Middle frontal gyrus (tissue), 1 donor: ENCODE data around the gene C9orf72.
"Not testable (repeated sequence)": the region's sequence is repeated elsewhere in the genome, so short reads cannot be mapped to it uniquely, and the experiment has no call there.

ENCODE experiments used
- DNase-seq: peaks from one replicate; pipeline ENCODE4 v3.0.0-alpha.2; 2015; ENCODE audit warnings: low spot score; ENCODE audit errors: extremely low spot score

C9orf72 gene, protein sequence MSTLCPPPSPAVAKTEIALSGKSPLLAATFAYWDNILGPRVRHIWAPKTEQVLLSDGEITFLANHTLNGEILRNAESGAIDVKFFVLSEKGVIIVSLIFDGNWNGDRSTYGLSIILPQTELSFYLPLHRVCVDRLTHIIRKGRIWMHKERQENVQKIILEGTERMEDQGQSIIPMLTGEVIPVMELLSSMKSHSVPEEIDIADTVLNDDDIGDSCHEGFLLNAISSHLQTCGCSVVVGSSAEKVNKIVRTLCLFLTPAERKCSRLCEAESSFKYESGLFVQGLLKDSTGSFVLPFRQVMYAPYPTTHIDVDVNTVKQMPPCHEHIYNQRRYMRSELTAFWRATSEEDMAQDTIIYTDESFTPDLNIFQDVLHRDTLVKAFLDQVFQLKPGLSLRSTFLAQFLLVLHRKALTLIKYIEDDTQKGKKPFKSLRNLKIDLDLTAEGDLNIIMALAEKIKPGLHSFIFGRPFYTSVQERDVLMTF

DNA sequence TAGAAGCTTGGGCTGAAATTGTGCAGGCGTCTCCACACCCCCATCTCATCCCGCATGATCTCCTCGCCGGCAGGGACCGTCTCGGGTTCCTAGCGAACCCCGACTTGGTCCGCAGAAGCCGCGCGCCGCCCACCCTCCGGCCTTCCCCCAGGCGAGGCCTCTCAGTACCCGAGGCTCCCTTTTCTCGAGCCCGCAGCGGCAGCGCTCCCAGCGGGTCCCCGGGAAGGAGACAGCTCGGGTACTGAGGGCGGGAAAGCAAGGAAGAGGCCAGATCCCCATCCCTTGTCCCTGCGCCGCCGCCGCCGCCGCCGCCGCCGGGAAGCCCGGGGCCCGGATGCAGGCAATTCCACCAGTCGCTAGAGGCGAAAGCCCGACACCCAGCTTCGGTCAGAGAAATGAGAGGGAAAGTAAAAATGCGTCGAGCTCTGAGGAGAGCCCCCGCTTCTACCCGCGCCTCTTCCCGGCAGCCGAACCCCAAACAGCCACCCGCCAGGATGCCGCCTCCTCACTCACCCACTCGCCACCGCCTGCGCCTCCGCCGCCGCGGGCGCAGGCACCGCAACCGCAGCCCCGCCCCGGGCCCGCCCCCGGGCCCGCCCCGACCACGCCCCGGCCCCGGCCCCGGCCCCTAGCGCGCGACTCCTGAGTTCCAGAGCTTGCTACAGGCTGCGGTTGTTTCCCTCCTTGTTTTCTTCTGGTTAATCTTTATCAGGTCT is at the start of gene C9orf72:
TSS of gene C9orf72 (minus strand) at position 564 of the 716 bp plus-strand sequence. CDS start 6,361 bp downstream, outside the sequence.
- peak; percentile 15 for DNase-seq

DNA sequence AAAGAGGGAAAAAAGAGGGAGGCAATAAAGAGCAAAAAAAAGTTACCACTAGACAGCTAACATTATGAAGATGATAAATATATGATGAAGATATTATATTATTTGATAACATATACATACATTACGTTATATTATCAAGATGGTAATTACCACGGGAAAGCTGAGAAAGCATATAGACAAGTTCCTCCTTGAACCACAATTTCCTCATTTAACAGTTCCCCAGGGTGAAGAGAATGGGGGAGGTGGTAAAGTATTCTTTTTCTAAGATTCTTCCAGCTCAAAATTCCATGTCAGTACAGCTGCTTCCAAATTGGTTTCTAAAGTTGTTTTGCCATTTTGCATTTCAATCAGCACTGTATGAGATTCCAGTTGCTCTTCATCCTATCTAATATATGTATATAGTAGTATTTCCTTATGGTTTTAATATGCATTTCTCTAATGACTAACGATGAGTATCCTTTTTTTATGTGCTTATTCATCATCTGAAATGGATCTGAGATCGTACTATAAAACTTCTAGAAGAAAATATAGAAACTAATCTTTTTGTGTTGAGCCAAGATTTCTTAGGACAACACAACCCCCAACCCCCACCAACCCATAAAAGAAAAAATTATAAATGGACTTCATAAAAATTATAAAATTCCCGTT is 49.5 kb upstream of the C9orf72 start:
- no peak for DNase-seq

DNA sequence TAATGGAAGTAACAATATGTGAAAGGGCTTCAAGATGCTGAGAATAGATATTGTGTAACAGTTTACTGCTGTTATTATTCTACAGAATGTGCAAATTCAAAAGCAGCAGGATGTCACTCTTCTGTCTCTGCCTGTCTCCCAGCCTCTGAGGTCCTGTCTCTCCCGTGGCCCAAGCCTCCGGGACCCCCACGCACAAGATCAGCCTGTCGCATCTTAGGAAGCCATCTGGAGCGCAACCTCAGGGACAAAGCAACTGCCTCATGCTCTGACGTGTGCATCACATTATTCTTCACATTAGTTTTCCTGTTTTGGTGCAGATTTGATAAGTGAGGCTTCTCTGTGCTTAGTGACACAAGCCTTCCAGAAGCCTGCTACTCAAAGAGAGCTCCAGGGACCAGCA is 46.5 kb upstream of the C9orf72 start:
- no peak for DNase-seq

DNA sequence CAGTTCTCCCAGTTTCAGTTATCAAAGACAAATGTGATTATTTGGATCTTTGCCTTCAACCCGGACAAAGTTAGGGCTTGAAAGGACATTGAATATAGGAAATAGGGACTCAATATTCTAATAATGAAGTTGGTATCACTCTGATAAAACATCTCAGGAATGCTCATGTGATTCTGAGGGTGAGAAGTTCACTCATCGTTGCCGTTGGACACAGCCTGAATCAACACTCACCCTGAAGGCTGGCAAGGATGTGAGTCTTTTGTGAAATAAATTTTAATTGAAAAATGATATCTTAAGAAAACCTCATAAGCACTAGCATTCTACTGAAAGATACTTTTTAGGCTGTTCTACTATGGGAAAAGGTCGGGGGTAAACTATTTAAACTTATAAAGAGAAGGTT is 44.8 kb upstream of the C9orf72 start:
- DNase-seq, result no peak

DNA sequence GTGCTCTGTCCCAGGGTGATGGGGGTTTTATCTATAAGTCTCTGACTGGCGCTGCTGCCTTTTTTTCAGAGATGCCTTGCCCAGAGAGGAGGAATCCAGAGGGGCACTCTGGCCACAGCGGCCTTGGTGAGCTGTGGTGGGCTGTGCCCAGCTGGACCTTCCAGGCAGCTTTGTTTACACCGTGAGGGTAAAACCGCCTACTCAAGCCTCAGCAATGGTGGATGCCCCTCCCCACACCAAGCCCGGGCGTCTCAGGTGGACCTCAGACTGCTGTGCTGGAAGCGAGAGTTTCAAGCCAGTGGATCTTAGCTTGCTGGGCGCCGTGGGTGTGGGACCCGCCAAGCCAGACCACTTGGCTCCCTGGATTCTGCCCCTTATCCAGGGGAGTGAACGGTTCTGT is 41.3 kb upstream of the C9orf72 start:
- DNase-seq, result no peak

DNA sequence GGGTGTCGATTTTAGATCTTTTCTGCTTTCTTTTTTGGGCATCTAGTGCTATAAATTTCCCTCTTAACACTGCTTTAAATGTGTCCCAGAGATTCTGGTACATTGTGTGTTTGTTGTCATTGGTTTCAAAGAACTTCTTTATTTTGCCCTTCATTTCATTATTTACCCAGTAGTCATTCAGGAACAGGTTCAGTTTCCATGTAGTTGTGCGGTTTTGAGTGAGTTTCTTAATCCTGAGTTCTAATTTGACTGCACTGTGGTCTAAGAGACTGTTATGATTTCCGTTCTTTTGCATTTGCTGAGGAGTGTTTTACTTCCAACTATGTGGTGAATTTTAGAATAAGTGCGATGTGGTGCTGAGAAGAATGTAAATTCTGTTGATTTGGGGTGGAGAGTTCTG is 38.8 kb upstream of the C9orf72 start:
- not testable (repeated sequence) for DNase-seq

DNA sequence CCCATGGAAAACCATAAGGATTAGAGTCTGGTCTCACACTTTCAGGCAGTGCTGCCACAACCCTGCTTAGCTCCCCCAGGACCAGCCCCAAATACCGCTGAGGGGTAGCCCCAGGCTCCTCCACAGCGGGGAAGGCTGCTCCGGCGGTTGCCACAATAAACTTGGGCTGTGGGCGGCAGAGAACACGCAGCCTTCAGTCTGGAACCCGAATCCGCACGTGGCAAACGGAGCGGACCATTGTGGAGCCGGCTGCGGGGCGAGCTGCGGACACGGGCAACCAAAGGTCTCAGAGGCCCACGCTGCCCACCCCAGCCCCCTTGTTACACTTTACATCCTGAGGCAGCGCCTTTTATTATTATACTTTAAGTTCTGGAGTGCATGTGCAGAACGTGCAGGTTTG is 37.3 kb upstream of the C9orf72 start:
- no peak for DNase-seq

DNA sequence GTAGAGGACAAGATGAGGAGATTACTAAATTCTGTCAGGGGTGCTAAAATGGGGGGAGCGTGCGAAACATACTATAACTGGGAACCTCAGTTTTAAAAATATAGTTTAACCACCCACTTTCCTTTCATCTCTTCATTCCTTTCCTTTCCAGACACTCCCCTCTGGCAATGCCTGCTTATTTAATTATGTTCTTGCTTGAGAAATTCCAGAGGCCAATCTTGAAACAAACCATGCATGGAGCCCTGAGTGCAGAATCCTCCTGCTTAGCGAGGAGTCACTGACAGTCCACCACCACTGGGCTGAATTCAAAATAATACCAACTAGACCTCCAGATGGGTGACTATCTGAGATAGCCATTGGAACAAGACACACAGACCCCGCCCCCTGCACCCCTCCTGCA is 29.7 kb upstream of the C9orf72 start:
- no peak for DNase-seq

DNA sequence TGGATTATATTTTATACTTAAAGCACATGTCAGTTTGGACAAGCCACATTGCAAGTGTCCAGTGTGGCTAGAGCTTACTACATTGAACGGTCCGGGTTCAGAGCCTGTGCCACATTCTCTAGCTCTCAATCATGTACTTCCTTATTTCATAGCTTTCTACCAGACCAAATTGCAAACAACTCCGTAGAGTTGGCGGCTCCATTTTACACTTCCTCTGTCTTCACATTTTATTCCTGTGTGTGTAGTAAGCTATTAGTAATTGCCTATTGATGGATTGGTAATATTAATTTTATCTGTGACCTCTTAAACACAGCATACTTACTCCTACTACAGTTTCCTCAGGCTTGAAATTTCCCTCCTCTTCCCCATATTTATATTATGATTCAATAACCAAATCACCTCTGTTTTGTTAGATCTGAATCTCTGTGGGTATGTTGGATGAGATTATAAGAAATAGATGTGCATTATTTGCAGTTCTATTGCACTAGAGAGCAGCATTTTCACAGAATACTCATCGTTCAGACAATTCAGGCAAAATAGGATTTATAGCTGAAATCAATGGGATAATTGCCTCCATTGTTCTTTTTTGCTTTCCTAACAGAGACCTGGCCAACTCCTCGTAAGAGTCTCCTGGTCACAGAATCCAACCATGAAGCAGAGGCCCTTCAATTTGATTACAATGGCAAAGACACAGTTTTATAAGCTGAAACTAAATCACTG is 29.0 kb upstream of the C9orf72 start:
- DNase-seq, result no peak

DNA sequence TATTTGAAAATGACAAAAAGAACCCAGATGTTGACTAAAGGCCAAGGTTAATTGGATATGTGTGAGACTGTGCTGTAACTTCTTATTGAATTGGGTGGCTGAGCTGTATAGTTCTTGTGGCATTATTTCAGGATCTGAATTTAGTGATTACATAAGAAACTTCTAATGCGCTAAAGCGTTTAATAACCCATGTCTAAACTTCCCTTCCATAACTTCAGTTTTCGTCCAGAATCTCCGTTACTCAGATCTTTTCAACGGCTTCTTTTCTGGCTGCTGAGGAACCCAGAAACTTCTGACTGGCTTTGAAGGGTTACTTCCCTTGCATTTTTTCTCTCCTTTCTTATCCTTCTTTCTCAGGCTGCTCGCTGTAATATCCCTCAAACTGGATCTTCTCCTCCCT is 28.1 kb upstream of the C9orf72 start:
- DNase-seq, result no peak

DNA sequence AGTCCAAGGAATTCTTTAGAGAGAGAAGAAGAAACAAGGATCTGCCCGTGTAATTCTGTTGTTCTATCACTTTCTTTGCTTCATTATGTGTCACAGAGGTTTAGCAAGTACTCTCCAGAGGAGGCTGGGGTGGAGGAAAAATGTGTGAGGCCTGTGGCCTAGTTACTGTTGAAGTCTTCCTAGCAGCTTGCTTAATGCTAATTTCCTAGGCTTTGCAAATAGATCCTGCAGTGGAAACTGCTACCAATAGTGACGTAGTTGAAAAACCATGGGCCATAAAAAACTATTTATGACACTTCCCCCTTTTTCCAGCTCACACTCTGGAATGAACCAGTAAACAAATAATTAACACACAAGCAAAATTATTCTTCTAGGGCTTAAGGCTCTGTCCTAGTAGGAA is 27.0 kb upstream of the C9orf72 start:
- DNase-seq, result no peak

DNA sequence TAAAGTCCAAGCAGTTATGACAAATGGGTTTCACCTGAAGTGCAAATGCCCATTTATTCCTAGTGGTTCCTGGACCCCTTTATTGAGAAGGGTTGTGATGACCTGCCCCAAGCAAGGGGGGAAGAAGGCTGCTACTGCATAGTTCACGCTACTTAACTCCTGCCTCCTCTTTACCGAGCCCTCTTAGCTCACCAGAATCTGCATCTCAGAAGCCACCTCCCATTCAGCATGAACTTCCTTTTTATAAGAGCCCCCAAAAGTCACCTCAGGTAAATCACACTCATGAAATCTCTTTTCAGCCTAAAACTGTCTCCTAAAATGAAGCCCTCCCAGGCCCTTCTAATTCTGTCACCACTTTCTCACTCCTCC is 26.6 kb upstream of the C9orf72 start:
- no peak for DNase-seq

DNA sequence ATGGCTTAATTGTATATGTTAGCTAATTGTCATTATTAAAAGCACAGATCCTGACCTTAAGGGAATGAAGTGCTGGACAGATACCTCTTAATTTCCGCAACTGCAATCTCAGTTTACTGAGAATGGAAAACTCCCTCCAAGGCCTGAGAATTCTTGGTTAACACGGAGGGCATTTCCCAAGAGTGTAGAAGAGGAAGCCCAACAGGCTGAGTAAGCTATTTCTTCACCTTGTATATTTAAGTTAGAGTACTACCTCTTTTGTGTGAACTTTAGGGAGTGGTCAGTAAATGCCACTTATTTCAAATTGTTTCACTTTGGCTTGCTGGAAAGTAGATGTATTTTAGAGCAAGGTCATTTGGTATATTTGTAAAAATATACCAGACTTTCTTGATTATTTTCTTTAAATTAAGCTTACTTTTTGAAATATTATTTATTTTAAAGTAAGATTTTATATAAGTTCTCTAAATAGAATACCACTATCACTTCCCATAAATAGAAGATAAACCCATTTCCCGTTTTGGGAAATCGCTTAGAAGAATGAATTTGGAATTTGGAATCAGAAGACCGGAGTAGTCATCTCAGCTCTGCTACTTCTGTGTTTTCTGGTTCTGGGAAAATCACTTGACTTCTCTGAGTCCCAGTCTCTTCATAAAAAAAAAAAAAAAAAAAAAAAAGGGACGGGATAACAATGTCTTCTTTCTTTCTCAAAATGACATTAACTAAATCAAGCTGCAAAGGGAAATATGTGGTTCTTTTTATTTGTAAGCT is 26.0 kb upstream of the C9orf72 start:
- DNase-seq, result no peak

DNA sequence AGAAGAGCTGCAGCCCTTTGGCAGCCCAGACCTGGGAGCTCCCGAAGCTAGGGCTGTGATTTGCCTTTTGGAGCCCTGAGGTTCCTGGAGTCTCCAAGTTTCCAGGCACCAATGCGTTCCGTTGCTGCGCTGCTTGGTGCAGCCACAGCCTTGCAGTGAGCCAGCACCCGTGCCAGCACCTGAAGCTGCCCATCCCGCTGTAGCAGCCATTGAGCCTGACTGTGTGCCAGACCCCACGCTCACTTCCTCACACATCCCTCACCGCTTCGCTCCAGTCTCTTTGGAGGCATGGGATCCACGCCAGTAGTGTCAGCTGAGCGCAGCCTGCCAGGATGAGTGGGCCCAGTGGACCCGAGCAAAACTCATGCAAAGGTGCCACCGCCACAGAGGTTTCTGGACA is 22.5 kb upstream of the C9orf72 start:
- DNase-seq, result no peak

DNA sequence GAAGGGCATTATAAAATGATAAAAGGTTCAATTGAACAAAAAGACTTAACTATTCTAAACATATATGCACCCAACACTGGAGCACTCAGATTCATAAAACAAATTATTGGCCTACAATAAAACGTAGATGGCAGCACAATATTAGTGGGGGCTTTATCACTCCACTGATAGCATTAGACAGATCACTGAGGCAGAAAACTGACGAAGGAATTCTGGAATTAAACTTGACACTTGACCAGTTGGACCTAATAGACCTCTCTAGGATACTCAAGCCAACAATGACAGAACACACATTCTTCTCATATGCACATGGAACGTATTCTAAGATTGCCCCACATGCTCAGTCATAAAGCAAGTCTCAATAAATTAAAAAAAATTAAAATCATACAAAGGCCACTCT is 18.4 kb upstream of the C9orf72 start:
- no peak for DNase-seq

DNA sequence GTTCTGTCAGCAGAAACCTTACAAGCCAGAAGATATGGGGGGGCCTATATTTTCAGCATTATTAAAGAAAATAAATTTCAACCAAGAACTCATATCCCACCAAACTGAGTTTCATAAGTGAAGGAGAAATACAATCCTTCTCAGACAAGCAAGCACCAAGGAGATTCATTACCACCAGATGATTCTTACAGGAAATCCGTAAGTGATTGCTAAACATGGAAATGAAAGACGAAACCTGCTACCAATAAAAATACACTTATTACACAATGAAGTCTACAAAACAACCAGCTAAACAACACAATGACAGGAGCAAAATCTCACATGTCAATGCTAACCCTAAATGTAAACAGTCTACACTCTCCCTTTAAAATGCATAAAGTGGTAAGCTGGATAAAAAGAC is 17.8 kb upstream of the C9orf72 start:
- DNase-seq, result no peak

DNA sequence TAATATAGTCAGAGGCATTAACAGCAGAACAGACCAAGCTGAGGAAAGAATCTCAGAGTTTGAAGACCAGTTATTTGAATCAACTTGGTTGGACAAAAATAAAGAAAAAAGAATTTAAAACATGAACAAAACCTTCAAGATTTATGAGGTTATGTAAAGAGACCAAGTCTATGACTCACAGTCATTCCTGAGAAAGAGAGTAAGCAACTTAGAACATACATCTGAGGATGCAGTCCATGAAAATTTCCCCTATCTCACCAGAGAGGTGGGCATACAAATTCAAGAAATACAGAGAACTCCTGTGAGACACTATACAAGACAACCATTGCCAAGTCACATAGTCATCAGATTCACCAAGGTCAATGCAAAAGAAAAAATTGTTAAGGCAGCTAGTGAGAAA is 17.4 kb upstream of the C9orf72 start:
- DNase-seq, result no peak

DNA sequence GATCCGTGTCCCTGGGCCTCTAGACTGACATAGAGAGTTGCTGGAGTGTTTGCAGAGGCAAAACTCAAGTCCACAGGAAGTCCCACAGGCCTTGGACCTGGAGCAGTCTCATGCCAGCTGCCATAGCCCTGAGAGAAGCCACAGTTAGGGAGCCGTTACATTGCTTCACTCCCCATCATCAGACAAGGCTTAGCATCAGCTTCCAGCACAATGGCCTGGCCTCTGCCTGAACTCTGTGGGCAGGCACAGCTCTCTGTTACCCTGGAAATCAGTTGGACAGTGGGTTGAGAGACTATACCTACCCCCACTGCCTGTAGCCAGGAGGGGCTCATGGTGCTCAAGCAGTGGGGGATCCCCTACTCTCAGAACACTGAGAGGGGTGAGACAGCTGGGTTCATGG is 16.2 kb upstream of the C9orf72 start:
- no peak for DNase-seq

DNA sequence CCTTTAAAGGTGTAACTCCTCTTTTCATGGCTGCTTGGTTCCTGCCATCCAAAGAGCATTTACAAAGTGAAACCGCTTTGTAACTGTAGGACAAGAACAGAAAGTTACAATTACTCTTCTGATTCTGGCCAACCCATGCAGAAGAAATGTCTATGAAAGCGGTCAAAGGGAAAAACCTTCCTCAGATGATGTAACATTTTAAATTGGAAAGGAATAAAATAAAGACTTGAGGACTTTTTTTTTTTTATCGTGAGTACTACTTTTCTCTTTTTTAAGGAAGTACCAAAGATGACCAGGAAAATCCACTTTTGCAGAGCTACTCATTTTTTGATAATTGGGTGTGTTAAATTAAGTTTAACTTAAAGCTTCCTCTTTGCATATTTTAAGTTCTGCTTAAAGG is 13.0 kb upstream of the C9orf72 start:
- no peak for DNase-seq

DNA sequence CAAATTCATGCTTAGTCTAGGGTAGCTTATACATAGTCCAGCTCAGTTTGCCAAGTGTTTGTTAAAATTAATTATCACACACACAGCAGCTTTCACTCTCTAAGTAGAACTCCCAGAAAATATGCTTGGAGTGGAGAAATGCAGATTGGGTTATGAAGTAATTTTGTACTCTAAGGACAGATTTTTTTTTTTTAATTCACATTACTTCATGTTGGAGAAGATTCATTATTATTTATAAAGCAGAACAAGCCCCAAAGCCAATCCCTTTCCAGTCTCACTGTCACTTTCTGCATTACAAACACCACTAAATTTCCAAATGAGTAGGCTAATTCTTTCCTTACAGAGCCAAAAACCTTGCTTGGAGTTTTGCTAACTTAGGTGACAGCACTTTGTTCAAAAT is 11.7 kb upstream of the C9orf72 start:
- no peak for DNase-seq

DNA sequence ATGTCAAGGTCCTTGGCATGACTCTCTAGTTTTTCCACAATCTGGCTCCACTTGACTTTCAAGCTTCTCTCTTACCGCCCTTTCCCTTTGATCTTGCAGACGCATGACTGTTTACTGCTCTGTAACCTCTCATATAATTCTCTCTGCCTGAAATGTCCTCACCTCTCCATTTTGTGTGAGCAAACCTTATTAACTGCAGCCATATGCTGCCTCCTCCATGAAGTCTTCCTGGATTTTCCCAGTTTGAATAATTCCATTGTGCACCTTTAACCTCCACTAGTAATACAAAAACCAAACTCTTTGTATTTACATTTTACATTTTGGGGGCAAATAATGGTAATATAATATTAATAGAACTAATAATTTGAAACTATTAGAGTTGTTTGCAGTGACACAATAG is 9.5 kb upstream of the C9orf72 start:
- DNase-seq, result no peak
